ENCODE results near the gene CZIB.

GRCh38 chr1:53220962-53221286 lies 490 bp upstream of the CZIB start:
- TF ChIP-seq, protein P1, sequence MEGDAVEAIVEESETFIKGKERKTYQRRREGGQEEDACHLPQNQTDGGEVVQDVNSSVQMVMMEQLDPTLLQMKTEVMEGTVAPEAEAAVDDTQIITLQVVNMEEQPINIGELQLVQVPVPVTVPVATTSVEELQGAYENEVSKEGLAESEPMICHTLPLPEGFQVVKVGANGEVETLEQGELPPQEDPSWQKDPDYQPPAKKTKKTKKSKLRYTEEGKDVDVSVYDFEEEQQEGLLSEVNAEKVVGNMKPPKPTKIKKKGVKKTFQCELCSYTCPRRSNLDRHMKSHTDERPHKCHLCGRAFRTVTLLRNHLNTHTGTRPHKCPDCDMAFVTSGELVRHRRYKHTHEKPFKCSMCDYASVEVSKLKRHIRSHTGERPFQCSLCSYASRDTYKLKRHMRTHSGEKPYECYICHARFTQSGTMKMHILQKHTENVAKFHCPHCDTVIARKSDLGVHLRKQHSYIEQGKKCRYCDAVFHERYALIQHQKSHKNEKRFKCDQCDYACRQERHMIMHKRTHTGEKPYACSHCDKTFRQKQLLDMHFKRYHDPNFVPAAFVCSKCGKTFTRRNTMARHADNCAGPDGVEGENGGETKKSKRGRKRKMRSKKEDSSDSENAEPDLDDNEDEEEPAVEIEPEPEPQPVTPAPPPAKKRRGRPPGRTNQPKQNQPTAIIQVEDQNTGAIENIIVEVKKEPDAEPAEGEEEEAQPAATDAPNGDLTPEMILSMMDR (IDR thresholded peaks at IDR 0.05), result no peak
- no peak for TF ChIP-seq POLR2AphosphoS5 (IDR thresholded peaks at IDR 0.05)

Measured in transverse colon (tissue), 4 donors.